GM12892 (cell line): ENCODE results near the gene CHST13.

Source experiments
- POLR2A ChIP-seq: IDR thresholded peaks from 2 replicates; pipeline ENCODE4 v1.6.1; 2011; ENCODE audit warnings: low read depth, low read length, control low read depth
- POLR2AphosphoS5 ChIP-seq: IDR thresholded peaks from 2 replicates; pipeline ENCODE4 v1.6.1; 2011; ENCODE audit warnings: low read depth, low read length, control low read depth
- TAF1 ChIP-seq: IDR thresholded peaks from 2 replicates; pipeline ENCODE4 v1.6.1; 2011; ENCODE audit warnings: low read depth, mild to moderate bottlenecking, control low read depth, low read length, borderline replicate concordance

DNA sequence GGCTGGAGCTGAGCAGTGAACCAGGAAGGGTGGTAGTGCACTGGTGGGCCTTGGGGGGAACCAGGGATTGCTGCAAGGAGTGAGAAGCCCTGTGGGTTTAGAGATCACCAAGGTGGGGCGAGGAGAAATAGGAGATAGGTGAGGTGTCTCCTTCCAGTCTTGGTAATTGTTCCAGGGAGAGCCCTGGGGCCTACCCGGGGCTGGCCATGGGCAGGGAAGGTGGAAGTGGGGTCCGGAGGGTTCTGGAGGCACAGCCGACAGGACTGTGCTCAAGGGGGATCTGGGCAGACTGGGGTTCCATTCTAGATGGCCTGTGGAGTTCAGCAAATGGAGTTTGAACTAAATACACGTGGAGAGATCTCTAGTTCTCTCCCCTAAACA, 4.5 kb downstream of the CHST13 start:
- no peak for TF ChIP-seq POLR2AphosphoS5
- no peak for TF ChIP-seq POLR2A
- TF ChIP-seq TAF1 = no peak
